Bronchial epithelial cell (primary cell): ENCODE measurements around the gene IDI1. TPM values are rescaled to one million over a fixed set of nuclear protein-coding genes. Genes with fewer than 3 reads are reported as not detected.

ENCODE experiments used
- total RNA-seq: library from RNA; depleted of rRNA; stranded (reverse); fragments of >200 nt; gene quantifications from 2 replicates; pipeline ENCODE4 v1.2.1, GENCODE V29; 2014

The IDI1 gene
- total RNA-seq, 1 donor from 2014 or later, result 55.8 TPM

Other genes starting within 250 kb of the IDI1 start
- 31.1 and 41.5 TPM in 2 replicates for gene LARP4B, start 117.4 kb downstream of the IDI1 start, total RNA-seq
- gene GTPBP4, start 60.7 kb downstream of the IDI1 start, total RNA-seq, result 45.0 and 74.4 TPM in 2 replicates
- gene IDI2, start 23.3 kb downstream of the IDI1 start, total RNA-seq, result not detected in 2 replicates
- gene WDR37, start 7.3 kb upstream of the IDI1 start, total RNA-seq, result 11.1 and 11.3 TPM in 2 replicates